Measurements from ENCODE around the gene LARP1B.

Gene LARP1B

DNA sequence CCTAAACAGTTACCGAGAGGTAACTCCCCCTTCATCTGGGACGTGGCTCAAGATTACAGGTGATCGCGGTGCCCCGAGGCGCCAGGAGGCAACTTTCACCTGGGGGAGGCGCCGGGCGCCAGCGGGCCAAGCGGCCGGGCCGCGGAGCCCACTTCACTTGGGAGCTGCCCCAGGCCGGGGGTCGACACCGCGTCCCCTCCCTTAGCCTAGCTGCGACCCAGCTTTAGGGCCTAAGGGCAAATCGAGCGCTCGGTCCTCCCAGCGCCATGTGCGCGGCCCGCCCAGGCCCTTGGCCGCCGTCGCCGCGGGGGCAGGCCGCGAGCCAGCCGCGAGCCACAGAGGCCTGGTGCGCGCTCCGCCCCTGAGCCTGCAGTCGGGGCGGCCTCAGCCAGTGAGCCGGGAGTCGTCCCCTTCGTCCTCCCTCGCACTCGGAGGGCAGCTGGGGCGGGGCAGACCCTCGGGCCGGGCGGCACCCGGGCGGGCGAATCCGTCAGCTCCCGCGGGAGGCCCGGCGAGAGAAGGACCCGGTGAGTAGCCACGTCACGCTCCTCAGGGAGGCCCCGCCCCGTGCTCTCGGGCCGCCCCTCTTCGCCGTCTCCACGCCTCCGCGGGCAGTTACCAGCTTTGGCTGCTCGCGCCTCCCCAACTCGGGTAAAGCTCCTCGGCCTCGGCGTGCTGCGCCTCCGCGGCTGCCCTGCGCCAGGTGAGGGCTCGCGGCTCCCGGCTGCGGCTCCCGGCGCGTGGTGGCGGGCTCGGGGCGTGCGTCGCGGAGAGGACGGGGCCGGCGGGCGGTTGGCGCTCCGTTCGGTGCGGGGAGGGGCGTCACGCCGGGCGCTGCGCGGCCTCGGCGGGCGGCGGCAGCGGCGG, at the start of gene LARP1B:
TSS of gene LARP1B (plus strand) at position 614 of the 867 bp plus-strand sequence. CDS start 13,640 bp downstream, outside the sequence.
- H3K27ac ChIP-seq (ENCODE audit: low read length) = peak within 1 kb of the TSS; percentile 82
- H3K36me3 ChIP-seq (replicated peaks; ENCODE audit: low read depth, low read length) = no peaks in the 10 kb centered on the region
- peaks cover 8% of the 10 kb centered on the region; the same call in 1 of the 2 replicates for H3K4me1 ChIP-seq (ENCODE audit: low read length)
- no peaks in the 10 kb centered on the region for H3K27me3 ChIP-seq (ENCODE audit: low read depth, low read length)
- H3K4me2 ChIP-seq (ENCODE audit: low read length) = peak within 1 kb of the TSS; percentile 83
- H3K9ac ChIP-seq (ENCODE audit: low read length) = peak within 1 kb of the TSS; percentile 83
- peak within 1 kb of the TSS; percentile 81 for H2AFZ ChIP-seq (ENCODE audit: low read depth, low read length)
- peak within 1 kb of the TSS; percentile 96 for H3K4me3 ChIP-seq (ENCODE audit: low read length)
- no peaks in the 10 kb centered on the region for H3K9me3 ChIP-seq (ENCODE audit: insufficient read depth, low read length)
- peaks cover 18% of the 10 kb centered on the region for H4K20me1 ChIP-seq (ENCODE audit: insufficient read depth, low read length)
- TF ChIP-seq CTCF (IDR thresholded peaks at IDR 0.05; ENCODE audit: low read depth, low read length) (no peak), EZH2phosphoT487 (IDR thresholded peaks at IDR 0.05; ENCODE audit: low read depth) (no peak)
- H3K79me2 ChIP-seq (ENCODE audit: low read length) = peaks cover 49% of the 10 kb centered on the region

DNA sequence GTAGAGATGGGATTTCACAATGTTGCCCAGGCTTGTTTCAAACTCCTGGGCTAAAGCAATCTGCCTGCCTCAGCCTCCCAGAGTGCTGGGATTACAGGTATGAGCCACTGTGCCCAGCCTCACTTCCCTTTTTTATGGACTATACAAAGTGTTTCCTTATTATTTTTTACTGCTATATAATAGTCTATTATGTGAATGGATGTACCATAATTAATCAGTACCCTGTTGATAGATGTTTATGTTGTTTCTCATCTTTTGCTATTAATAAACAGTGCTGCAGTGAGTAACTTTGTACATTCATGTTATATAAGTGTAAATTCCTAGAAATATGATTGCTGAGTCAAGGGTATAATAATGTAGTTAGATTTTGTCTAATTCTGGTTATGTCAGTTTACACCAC, 35.8 kb upstream of the LARP1B start:
- Histone ChIP-seq H3K4me3 (ENCODE audit: low read length) (no peak overlapping the region), H3K4me1 (ENCODE audit: low read length) (no peaks in the 10 kb centered on the region), H3K27me3 (ENCODE audit: low read depth, low read length) (no peaks in the 10 kb centered on the region), H3K27ac (ENCODE audit: low read length) (no peak overlapping the region), H3K79me2 (ENCODE audit: low read length) (no peaks in the 10 kb centered on the region), H3K4me2 (ENCODE audit: low read length) (no peak overlapping the region), H3K9me3 (ENCODE audit: insufficient read depth, low read length) (no peaks in the 10 kb centered on the region), H3K36me3 (replicated peaks; ENCODE audit: low read depth, low read length) (peaks cover 12% of the 10 kb centered on the region), H2AFZ (ENCODE audit: low read depth, low read length) (no peak overlapping the region), H3K9ac (ENCODE audit: low read length) (no peak overlapping the region), H4K20me1 (ENCODE audit: insufficient read depth, low read length) (no peaks in the 10 kb centered on the region)
- TF ChIP-seq EZH2phosphoT487 (IDR thresholded peaks at IDR 0.05; ENCODE audit: low read depth) (no peak), CTCF (IDR thresholded peaks at IDR 0.05; ENCODE audit: low read depth, low read length) (no peak)

GRCh38 chr4:128029907-128030306, 31.2 kb upstream of the LARP1B start:
- peaks cover 1% of the 10 kb centered on the region for H3K36me3 ChIP-seq (replicated peaks; ENCODE audit: low read depth, low read length)
- no peak overlapping the region for H3K4me3 ChIP-seq (ENCODE audit: low read length)
- TF ChIP-seq CTCF (IDR thresholded peaks at IDR 0.05; ENCODE audit: low read depth, low read length) = no peak
- H3K27ac ChIP-seq (ENCODE audit: low read length) = no peak overlapping the region
- no peak overlapping the region for H3K9ac ChIP-seq (ENCODE audit: low read length)
- H4K20me1 ChIP-seq (ENCODE audit: insufficient read depth, low read length) = no peaks in the 10 kb centered on the region
- no peaks in the 10 kb centered on the region for H3K9me3 ChIP-seq (ENCODE audit: insufficient read depth, low read length)
- no peaks in the 10 kb centered on the region for H3K4me1 ChIP-seq (ENCODE audit: low read length)
- no peaks in the 10 kb centered on the region for H3K79me2 ChIP-seq (ENCODE audit: low read length)
- H3K27me3 ChIP-seq (ENCODE audit: low read depth, low read length) = no peaks in the 10 kb centered on the region
- H2AFZ ChIP-seq (ENCODE audit: low read depth, low read length) = no peak overlapping the region
- H3K4me2 ChIP-seq (ENCODE audit: low read length) = no peak overlapping the region

GRCh38 chr4:128031756-128032384, 29.2 kb upstream of the LARP1B start:
- Histone ChIP-seq H2AFZ (ENCODE audit: low read depth, low read length) (no peak overlapping the region), H3K27ac (ENCODE audit: low read length) (no peak overlapping the region), H3K9ac (ENCODE audit: low read length) (no peak overlapping the region), H3K9me3 (ENCODE audit: insufficient read depth, low read length) (no peaks in the 10 kb centered on the region), H4K20me1 (ENCODE audit: insufficient read depth, low read length) (no peaks in the 10 kb centered on the region), H3K36me3 (replicated peaks; ENCODE audit: low read depth, low read length) (no peaks in the 10 kb centered on the region), H3K27me3 (ENCODE audit: low read depth, low read length) (no peaks in the 10 kb centered on the region), H3K79me2 (ENCODE audit: low read length) (no peaks in the 10 kb centered on the region), H3K4me1 (ENCODE audit: low read length) (no peaks in the 10 kb centered on the region), H3K4me3 (ENCODE audit: low read length) (no peak overlapping the region), H3K4me2 (ENCODE audit: low read length) (no peak overlapping the region)
- TF ChIP-seq CTCF (IDR thresholded peaks at IDR 0.05; ENCODE audit: low read depth, low read length) = no peak
- no peak for TF ChIP-seq EZH2phosphoT487 (IDR thresholded peaks at IDR 0.05; ENCODE audit: low read depth)

Data from OCI-LY3 (cell line).